Heart right ventricle (tissue), 16 donors: ENCODE results near the gene HELT. TPM values are rescaled to one million over a fixed set of nuclear protein-coding genes. Genes with fewer than 3 reads are reported as not detected.

Experiments used
- ATAC-seq, 8 donors: fragments of 200-7000 bp; cut with Tn5 transposase; one replicate each; pipeline ENCODE4 v1.9.1; 2020; ENCODE audit warnings: mild to moderate bottlenecking in 8 of 8, moderate library complexity in 8 of 8, moderate number of reproducible peaks in 1 of 8
- DNase-seq, 2 donors: peaks; one replicate each; pipeline ENCODE4 v3.0.0-alpha.2; 2020
- H3K27ac ChIP-seq, 10 donors: fragments of 200-600 bp; sonication (generic) in 2 of 10; one replicate each; pipeline versions ENCODE4 v1.5.0 to v1.8.0; 2020 to 2022; ENCODE audit warnings: mild to moderate bottlenecking in 3 of 10
- H3K27me3 ChIP-seq, 7 donors: fragments of 200-600 bp; one replicate each; pipeline ENCODE4 v1.8.0; 2021 to 2022; ENCODE audit warnings: mild to moderate bottlenecking in 2 of 7
- H3K36me3 ChIP-seq, 9 donors: fragments of 200-600 bp; sonication (generic) in 1 of 9; one replicate each; pipeline versions ENCODE4 v1.5.0 to v1.8.0; 2020 to 2022; ENCODE audit warnings: mild to moderate bottlenecking in 2 of 9
- H3K4me1 ChIP-seq, 9 donors: fragments of 200-600 bp; sonication (generic) in 1 of 9; one replicate each; pipeline versions ENCODE4 v1.5.0 to v1.8.0; 2020 to 2022; ENCODE audit warnings: mild to moderate bottlenecking in 4 of 9
- H3K4me3 ChIP-seq, 10 donors: fragments of 200-600 bp; sonication (generic) in 2 of 10; one replicate each; pipeline versions ENCODE4 v1.5.0 to v1.8.0; 2020 to 2022; ENCODE audit warnings: mild to moderate bottlenecking in 7 of 10, moderate library complexity in 2 of 10
- H3K9me3 ChIP-seq, 11 donors: fragments of 200-600 bp in 10 of 11; sonication (generic) in 2 of 11; one replicate each; pipeline versions ENCODE4 v1.5.0 to v1.8.0; 2013 to 2022; ENCODE audit warnings: mild to moderate bottlenecking in 2 of 11, control low read depth in 1 of 11, moderate library complexity in 1 of 11
- WGBS, 2 donors: extraction: QIAGEN DNeasy Blood & Tissue Kit; methylation state at CpG; one replicate each; pipeline ENCODE4 v1.1.7; 2013; ENCODE audit warnings: inconsistent platforms in 1 of 2; 5-methylcytosine and 5-hydroxymethylcytosine counted together
- intact Hi-C, 10 donors: fragments of 100-400 bp; cut with DNase I; formaldehyde crosslinking; loops; one replicate each; pipeline versions ENCODE4 v1.11.1 to v1.14.2; 2022
- polyA plus RNA-seq, 2 donors: library from polyadenylated mRNA; stranded (reverse); fragments of 200-250 nt; gene quantifications; one replicate each; pipeline ENCODE4 v1.2.3, GENCODE V29; 2013
- total RNA-seq, 10 donors: library from RNA; stranded (reverse); fragmentation: NEBNext Ultra II Directional in 3 of 10; extraction: Animal tissue kit (Norgen Biotek cat#: 25700) in 3 of 10; gene quantifications; one replicate each; pipeline versions ENCODE4 v1.2.1 to v1.2.4, GENCODE V29; 2021 to 2023
- TF ChIP-seq, protein P1 (sequence below), 9 donors: fragments of 200-600 bp; sonication (generic) in 2 of 9; IDR thresholded peaks; one replicate each; pipeline versions ENCODE4 v1.5.0 to v1.8.0; 2021 to 2022; ENCODE audit warnings: antibody characterized with exemption in 9 of 9, mild to moderate bottlenecking in 5 of 9, moderate library complexity in 1 of 9
- donor health status: Arrhythmogenic right ventricular cardiomyopathy.
- donor health status: ischemic (EF 13 %, LVEDD 7.1; RV severe dilation, severe dysfunction).
- donor health status: healthy with polysubstance abuse.
- donor health status: DM: no; HTN: yes; CAD: no.
- donor health status: DM: no; HTN: no; CAD: no.
- donor health status: ischemic (EF 25% LVEDD 6.9; RV normal size, moderate dysfunction).
- donor health status: ischemic (EF 25% LVEDD 5.7; RV mildly dilated, moderate dysfunction).
- donor health status: healthy.
- donor health status: DM: yes; HTN: yes; CAD: no.
- donor health status: Ischemic cardiomyopathy.
- donor health status: ischemic (EF 35%, LVEDD 5.7; RV mildly dilated, moderate dysfunction).
- donor health status: nonischemic (EF 11% LVEDD 7.7; RV severe dilation, severe dysfunction).
- donor health status: DM: yes; HTN: yes; CAD: no.
- donor health status: PGD.
- donor health status: ischemic (EF 29% LVEDD 5.4; RV normal size, mild dysfunction).
- donor health status: nonischemic (EF 23%, LVEDD 6.1; RV moderate dilation, normal function).

HELT gene
- total and polyA plus RNA-seq, 12 donors = not detected

DNA sequence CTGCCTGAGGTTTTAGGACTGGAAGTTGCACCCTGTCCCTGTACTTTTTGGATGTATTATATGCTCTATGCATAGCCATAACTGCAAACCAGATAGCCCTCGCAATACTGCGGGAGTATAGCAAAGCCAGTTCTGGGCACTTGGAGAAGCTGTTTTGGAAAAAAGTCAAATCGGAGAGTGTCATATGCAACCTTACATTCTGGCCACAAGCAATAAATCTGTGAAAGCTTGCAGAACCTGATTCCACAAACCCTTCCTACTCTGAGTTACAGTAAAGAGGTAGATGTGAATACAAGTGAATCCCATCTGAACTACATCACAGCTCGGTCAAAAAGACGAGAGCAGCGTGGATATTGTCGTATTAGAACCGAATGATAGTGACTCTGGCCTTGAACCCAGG is 10.3 kb downstream of the HELT start:
- Histone ChIP-seq H3K36me3 (no peaks in the 10 kb centered on the region), H3K9me3 (no peaks in the 10 kb centered on the region), H3K27ac (no peak overlapping the region), H3K4me3 (no peak overlapping the region), H3K27me3 (peaks cover under 1 to 65% (median 30%) of the 10 kb centered on the region in 7 donors), H3K4me1 (peaks cover 0 to 7% (median 0%) of the 10 kb centered on the region in 9 donors)
- intact Hi-C loops = no loop called here
- 94 to 96% methylated on average over 8 of the region's 8 CpGs for WGBS, 2 donors
- TF ChIP-seq, protein P1, sequence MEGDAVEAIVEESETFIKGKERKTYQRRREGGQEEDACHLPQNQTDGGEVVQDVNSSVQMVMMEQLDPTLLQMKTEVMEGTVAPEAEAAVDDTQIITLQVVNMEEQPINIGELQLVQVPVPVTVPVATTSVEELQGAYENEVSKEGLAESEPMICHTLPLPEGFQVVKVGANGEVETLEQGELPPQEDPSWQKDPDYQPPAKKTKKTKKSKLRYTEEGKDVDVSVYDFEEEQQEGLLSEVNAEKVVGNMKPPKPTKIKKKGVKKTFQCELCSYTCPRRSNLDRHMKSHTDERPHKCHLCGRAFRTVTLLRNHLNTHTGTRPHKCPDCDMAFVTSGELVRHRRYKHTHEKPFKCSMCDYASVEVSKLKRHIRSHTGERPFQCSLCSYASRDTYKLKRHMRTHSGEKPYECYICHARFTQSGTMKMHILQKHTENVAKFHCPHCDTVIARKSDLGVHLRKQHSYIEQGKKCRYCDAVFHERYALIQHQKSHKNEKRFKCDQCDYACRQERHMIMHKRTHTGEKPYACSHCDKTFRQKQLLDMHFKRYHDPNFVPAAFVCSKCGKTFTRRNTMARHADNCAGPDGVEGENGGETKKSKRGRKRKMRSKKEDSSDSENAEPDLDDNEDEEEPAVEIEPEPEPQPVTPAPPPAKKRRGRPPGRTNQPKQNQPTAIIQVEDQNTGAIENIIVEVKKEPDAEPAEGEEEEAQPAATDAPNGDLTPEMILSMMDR (IDR thresholded peaks at IDR 0.05) = no peak
- DNase-seq (no peak), ATAC-seq (no peak)

DNA sequence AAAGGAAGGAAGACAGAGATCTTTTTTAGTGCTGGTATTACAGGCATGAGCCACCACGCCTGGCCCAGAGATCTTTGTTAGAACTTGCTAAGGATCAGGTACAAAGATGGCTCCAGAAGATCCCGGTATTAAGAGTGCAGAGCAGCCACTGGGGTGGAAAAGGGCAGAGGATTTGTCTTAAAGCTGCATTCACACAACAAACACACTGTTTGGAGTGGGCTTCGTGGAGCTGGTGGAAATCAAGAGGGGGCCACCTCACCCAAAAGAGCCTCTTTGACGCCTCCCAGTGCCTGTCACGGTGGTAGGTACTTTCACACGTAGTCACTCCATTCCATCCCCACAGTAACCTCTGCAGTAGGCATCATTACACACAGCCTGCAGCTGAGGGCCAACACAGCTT is 13.3 kb downstream of the HELT start:
- Histone ChIP-seq H3K27me3 (peaks cover 0 to 44% (median 0%) of the 10 kb centered on the region in 7 donors), H3K4me1 (peaks cover 0 to 7% (median 0%) of the 10 kb centered on the region in 9 donors), H3K4me3 (no peak overlapping the region), H3K36me3 (no peaks in the 10 kb centered on the region), H3K9me3 (no peaks in the 10 kb centered on the region), H3K27ac (no peak overlapping the region)
- 67 to 82% methylated on average over 6 of the region's 6 CpGs for WGBS, 2 donors
- ATAC-seq = no peak
- intact Hi-C loops = loop anchor here in 1 of 10 donors (10.0 kb wide), 2 partner anchors 63 to 103 kb away; no protein-coding TSS in a partner anchor
- no peak for DNase-seq
- TF ChIP-seq, protein P1 (IDR thresholded peaks at IDR 0.05) = no peak

DNA sequence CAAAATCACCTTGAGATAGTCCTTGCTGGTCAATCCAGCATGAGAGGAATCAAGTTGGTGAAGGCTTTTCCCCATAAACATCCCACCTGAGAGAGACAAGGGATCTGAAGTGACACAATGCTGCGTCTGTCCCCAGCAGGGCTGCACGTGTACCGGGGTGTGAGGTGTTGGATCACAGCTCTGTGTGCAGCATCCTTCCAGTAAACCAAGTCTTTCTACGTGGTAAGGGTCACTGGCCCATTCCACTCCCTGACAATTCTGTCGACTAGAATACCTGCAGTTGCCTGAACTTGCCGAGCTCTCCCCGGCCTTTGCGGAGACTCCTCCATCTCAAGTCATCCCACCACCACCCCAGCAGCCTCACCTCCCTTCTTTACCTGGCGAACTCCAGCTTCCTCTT is 14.8 kb downstream of the HELT start:
- TF ChIP-seq, protein P1 (IDR thresholded peaks at IDR 0.05) = no peak
- no peak overlapping the region for H3K27ac ChIP-seq
- intact Hi-C loops = loop anchor here in 1 of 10 donors (10.0 kb wide), 2 partner anchors 62 to 102 kb away; no protein-coding TSS in a partner anchor
- peaks cover 0 to 34% (median 0%) of the 10 kb centered on the region in 7 donors for H3K27me3 ChIP-seq
- H3K9me3 ChIP-seq = peaks cover 0 to 4% (median 0%) of the 10 kb centered on the region in 11 donors
- 83 to 84% methylated on average over 9 of the region's 9 CpGs for WGBS, 2 donors
- H3K4me1 ChIP-seq = peaks cover 0 to 7% (median 0%) of the 10 kb centered on the region in 9 donors
- DNase-seq (no peak), ATAC-seq (no peak)
- H3K36me3 ChIP-seq = no peaks in the 10 kb centered on the region
- H3K4me3 ChIP-seq = no peak overlapping the region

DNA sequence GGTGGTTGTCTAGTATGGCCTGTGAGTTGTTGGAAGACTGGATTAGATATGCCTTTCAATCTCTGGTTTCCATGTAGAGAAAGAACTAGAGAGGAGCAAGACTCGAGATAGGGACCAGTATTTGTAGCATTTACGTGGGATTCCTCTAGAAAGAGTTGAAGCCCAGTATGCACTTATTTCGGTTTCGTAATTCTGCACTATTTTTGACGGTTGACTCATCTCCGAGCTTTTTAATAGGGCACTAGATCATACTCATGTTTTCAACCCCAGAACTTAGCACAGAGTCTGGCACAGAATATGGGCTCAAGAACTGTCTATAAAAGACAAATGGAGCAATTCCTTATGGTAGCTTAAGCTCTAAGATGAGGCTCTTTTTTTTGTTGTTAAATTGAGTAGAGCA is 15.7 kb downstream of the HELT start:
- peaks cover 0 to 25% (median 0%) of the 10 kb centered on the region in 7 donors for H3K27me3 ChIP-seq
- intact Hi-C loops = loop anchor here in 1 of 10 donors (10.0 kb wide), 2 partner anchors 61 to 101 kb away; no protein-coding TSS in a partner anchor
- peaks cover 0 to 4% (median 0%) of the 10 kb centered on the region in 11 donors for H3K9me3 ChIP-seq
- DNase-seq (no peak), ATAC-seq (no peak)
- H3K4me3 ChIP-seq = no peak overlapping the region
- TF ChIP-seq, protein P1 (IDR thresholded peaks at IDR 0.05) = no peak
- peaks cover 0 to 7% (median 0%) of the 10 kb centered on the region in 9 donors for H3K4me1 ChIP-seq
- 82 to 87% methylated on average over 6 of the region's 6 CpGs for WGBS, 2 donors
- no peak overlapping the region for H3K27ac ChIP-seq
- H3K36me3 ChIP-seq = no peaks in the 10 kb centered on the region
